Ovary (tissue), 9 donors: ENCODE measurements around the gene ARPC2. TPM values are rescaled to one million over a fixed set of nuclear protein-coding genes. Genes with fewer than 3 reads are reported as not detected.
A peak's percentile ranks its signal among the peaks of the same experiment; 100 is the strongest.

ENCODE experiments used
- DNase-seq, 5 donors: peaks; one replicate each; pipeline ENCODE4 v3.0.0-alpha.2; 2019 to 2020
- H3K27ac ChIP-seq, 2 donors: fragments of 200-600 bp; one replicate each; pipeline versions ENCODE4 v1.5.1 to v1.8.0; 2019 to 2022
- H3K27me3 ChIP-seq: fragments of 200-600 bp; one replicate; pipeline ENCODE4 v1.8.0; 2022
- H3K36me3 ChIP-seq: fragments of 200-600 bp; sonication (generic); one replicate; pipeline ENCODE4 v1.5.1; 2019
- H3K4me1 ChIP-seq: one replicate; pipeline ENCODE4 v1.8.1; 2013; ENCODE audit warnings: mild to moderate bottlenecking, moderate library complexity; ENCODE audit not compliant: insufficient read depth
- H3K4me3 ChIP-seq: fragments of 200-600 bp; sonication (generic); one replicate; pipeline ENCODE4 v1.5.1; 2017
- H3K9me3 ChIP-seq, 2 donors: fragments of 200-600 bp in 1 of 2; sonication (generic) in 1 of 2; one replicate each; pipeline versions ENCODE4 v1.5.1 to v1.8.1; 2013 to 2019; ENCODE audit warnings: mild to moderate bottlenecking in 1 of 2, moderate library complexity in 1 of 2
- EP300 ChIP-seq: sonication (generic); formaldehyde crosslinking; IDR thresholded peaks from one replicate; pipeline ENCODE4 v1.6.1; 2017; ENCODE audit warnings: antibody characterized with exemption
- POLR2A ChIP-seq: fragments of 450-650 bp; IDR thresholded peaks from one replicate; pipeline ENCODE4 v1.6.1; 2017; ENCODE audit warnings: antibody characterized with exemption, mild to moderate bottlenecking, moderate library complexity
- WGBS, 3 donors: extraction: QIAGEN DNeasy Blood & Tissue Kit in 1 of 3; methylation state at CpG; one replicate each; pipeline versions ENCODE4 v1.1.5 to v1.1.7; 2013 to 2017; 5-methylcytosine and 5-hydroxymethylcytosine counted together
- intact Hi-C, 4 donors: fragments of 100-400 bp; cut with DNase I; formaldehyde crosslinking; loops; one replicate each; pipeline versions ENCODE4 v1.11.0 to v1.15.1; 2022 to 2023
- polyA plus RNA-seq, 2 donors: library from polyadenylated mRNA; stranded (reverse); fragments of 200-250 nt in 1 of 2; fragments of 350-450 nt in 1 of 2; fragmentation: Illumina TruSeq in 1 of 2; extraction: RNeasy Lipid Tissue Mini Kit (QIAGEN cat#74804) in 1 of 2; gene quantifications; one replicate each; pipeline ENCODE4 v1.2.3, GENCODE V29; 2013 to 2014
- total RNA-seq, 7 donors: library from RNA; depleted of rRNA in 2 of 7; stranded (reverse); fragments of >200 nt in 2 of 7; fragmentation: NEBNext Ultra II Directional in 3 of 7; extraction: Animal tissue kit (Norgen Biotek cat#: 25700) in 3 of 7; gene quantifications; one replicate each; pipeline versions ENCODE4 v1.1.0 to v1.2.4, GENCODE V29; 2016 to 2023
- TF ChIP-seq, protein P1 (sequence below), 3 donors: fragments of 450-650 bp in 2 of 3; fragments of 200-600 bp in 1 of 3; IDR thresholded peaks; one replicate each; pipeline versions ENCODE4 v1.5.1 to v1.8.0; 2016 to 2022; ENCODE audit warnings: antibody characterized with exemption in 3 of 3, mild to moderate bottlenecking in 1 of 3
- donor health status: DM: no; HTN: no; CAD: no; lungs with moderate emphysema.
- donor health status: DM: no; HTN: no; CAD: no.
- donor health status: Bipolar disorder and iron deficiency.
- donor health status: DM: yes; HTN: yes; CAD: no.
- donor health status: DM: no; HTN: no; CAD: no.
- donor health status: DM: yes; HTN: yes; CAD: no.

Gene ARPC2
- total and polyA plus RNA-seq, 9 donors: 135 to 357 (median 170) TPM

DNA sequence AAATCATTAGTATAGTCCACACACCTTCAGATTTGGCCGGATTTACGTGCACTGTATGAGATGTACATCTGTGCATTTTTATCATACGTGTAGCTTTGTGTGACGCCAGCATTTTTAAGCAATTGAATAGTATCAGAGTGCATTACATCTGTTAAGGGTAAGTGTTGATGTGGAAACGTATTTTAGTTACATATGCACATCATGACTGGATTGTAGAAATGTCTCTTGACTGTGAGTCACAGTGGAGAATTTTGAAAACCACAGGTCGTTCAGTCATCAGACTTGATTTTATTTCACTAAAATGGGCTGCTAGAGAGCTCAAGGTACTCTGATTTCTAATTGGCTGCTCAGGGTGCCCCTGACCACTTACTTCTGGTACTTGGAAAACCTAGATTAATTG lies 38.5 kb downstream of the ARPC2 start:
- no peak overlapping the region for H3K4me3 ChIP-seq
- H3K9me3 ChIP-seq: no peaks in the 10 kb centered on the region
- H3K36me3 ChIP-seq: no peaks in the 10 kb centered on the region
- peaks cover 15% of the 10 kb centered on the region for H3K4me1 ChIP-seq
- no peak overlapping the region for H3K27ac ChIP-seq
- H3K27me3 ChIP-seq: no peaks in the 10 kb centered on the region
- DNase-seq: no peak
- 68 to 87% (median 72%) methylated on average over 6 of the region's 6 CpGs for WGBS, 3 donors
- intact Hi-C loops: no loop called here
- no peak for TF ChIP-seq EP300
- TF ChIP-seq, protein P1, sequence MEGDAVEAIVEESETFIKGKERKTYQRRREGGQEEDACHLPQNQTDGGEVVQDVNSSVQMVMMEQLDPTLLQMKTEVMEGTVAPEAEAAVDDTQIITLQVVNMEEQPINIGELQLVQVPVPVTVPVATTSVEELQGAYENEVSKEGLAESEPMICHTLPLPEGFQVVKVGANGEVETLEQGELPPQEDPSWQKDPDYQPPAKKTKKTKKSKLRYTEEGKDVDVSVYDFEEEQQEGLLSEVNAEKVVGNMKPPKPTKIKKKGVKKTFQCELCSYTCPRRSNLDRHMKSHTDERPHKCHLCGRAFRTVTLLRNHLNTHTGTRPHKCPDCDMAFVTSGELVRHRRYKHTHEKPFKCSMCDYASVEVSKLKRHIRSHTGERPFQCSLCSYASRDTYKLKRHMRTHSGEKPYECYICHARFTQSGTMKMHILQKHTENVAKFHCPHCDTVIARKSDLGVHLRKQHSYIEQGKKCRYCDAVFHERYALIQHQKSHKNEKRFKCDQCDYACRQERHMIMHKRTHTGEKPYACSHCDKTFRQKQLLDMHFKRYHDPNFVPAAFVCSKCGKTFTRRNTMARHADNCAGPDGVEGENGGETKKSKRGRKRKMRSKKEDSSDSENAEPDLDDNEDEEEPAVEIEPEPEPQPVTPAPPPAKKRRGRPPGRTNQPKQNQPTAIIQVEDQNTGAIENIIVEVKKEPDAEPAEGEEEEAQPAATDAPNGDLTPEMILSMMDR (IDR thresholded peaks at IDR 0.05): no peak
- no peak for TF ChIP-seq POLR2A

DNA sequence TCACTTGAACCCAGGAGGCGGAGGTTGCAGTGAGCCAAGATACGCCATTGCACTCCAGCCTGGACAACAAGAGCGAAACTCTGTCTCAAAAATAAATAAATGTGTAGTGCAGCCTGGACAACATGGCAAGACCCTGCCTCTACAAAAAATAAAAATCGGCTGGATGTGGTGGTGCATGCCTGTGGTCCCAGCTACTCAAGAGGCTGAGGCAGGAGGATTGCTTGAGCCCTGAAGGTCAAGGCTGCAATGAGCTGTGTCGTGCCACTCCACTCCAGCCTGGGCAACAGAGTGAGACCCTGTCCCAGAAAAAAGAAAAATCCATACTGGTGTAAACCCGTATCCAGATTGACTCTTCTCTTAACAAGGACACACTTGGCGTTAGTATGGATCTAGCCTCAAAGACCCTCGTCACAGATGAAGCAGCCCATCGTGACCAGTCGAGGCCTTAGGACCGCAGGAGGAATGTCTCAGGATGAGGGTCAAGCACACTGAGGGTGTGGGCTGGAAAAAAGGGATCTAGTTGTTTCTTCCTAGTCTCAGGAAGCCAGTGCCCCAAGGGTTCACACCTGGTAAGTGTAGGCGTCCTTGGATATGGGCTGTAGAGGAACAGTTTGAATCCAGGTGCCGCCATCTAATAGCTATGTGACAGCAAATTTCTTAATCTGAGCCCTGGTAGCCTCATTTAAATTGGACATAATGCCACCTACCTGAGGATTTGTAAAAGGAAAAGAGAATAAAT lies 39.8 kb downstream of the ARPC2 start:
- H3K27me3 ChIP-seq: no peaks in the 10 kb centered on the region
- no peaks in the 10 kb centered on the region for H3K9me3 ChIP-seq
- H3K4me3 ChIP-seq: no peak overlapping the region
- no peaks in the 10 kb centered on the region for H3K36me3 ChIP-seq
- no peak overlapping the region for H3K27ac ChIP-seq
- no peak for DNase-seq
- WGBS, 3 donors: 90 to 91% (median 90%) methylated on average over 13 of the region's 13 CpGs
- TF ChIP-seq POLR2A (no peak), EP300 (no peak)
- peaks cover 17% of the 10 kb centered on the region for H3K4me1 ChIP-seq
- intact Hi-C loops: no loop called here

DNA sequence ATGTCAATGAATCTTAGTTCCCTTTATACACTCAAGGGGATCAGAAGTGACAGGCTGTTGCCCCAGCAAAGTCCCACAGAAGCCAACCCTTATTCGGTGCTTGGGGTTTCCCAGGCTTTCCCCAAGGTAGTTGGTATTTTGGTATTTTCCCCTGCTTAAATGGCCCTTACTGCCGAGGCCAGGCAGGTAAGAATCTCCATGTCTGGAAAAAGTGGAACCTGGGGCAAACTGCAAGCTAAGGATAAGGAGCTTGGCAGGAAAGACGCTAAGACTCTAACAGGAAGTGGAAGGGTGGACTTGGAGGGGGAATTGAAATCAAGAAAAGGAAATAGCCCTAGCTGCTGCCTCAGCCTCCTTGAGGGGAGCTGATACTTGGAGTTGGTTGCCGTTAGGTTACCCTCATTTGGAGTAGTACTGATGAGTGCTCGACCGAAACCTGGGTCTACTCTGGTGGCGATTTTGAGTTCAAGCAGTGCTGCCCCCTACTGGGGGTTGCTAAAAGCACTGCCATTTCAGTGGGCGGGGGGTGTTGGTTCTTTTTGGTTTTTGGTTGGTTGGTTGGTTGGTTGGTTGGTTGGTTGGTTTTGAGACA lies 40.5 kb downstream of the ARPC2 start:
- no peak overlapping the region for H3K4me3 ChIP-seq
- WGBS, 3 donors: 75 to 79% (median 75%) methylated on average over 8 of the region's 8 CpGs
- peaks cover 20% of the 10 kb centered on the region for H3K4me1 ChIP-seq
- intact Hi-C loops: no loop called here
- no peaks in the 10 kb centered on the region for H3K9me3 ChIP-seq
- peak in 1 of 5 donors; percentile 37 for DNase-seq
- peak overlapping the region in 1 of 2 donors; percentile 6 for H3K27ac ChIP-seq
- TF ChIP-seq, protein P1 (IDR thresholded peaks at IDR 0.05): peak in 1 of 3 donors; percentile 8
- TF ChIP-seq POLR2A: no peak
- no peaks in the 10 kb centered on the region for H3K36me3 ChIP-seq
- no peaks in the 10 kb centered on the region for H3K27me3 ChIP-seq

DNA sequence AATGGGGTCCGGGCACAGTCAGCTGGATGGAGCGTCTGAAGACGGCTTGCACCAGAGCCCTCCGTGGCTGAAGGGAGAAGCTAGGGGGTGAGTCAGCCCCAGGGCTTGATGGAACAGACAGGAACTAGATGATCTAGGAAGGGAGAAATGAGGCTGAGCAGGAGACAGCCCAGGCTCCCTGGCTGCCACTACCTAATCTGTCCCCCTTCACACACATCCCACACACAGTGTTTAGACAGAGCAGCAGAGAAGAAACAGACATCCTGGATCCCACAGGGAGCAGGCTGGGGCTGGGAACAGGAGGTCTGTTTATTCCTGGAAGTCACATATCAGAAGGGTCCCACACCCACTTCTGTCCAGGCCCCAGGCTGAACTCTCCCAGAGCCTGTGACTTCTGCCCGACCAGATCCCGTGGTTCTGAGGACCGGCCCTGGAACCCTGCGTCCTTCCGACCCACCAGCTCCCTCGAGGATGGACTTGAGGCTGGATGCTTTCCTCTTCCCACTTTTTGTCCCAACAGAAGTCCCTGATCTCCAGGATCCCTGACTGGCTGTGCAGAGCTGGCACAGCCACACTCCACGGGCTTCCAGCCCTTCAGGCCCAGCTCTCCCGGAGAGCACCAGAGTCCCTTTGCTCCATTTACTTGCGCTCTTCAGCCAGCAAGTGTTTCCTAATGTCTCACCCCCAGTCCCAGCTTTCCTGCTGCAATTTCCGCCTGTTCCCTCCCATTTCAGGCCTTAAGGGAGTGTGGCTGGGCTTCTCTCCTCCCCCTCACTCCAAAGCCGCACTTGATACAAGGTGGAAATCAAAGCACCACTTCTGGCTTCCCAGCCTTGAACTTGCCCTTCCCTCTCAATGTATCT lies 42.3 kb downstream of the ARPC2 start:
- H3K36me3 ChIP-seq: no peaks in the 10 kb centered on the region
- no peaks in the 10 kb centered on the region for H3K27me3 ChIP-seq
- H3K27ac ChIP-seq: peak overlapping the region; percentile 71 to 80
- intact Hi-C loops: no loop called here
- H3K9me3 ChIP-seq: no peaks in the 10 kb centered on the region
- DNase-seq: peak in 4 of 5 donors; percentile 57 to 79 (median 74)
- 3 to 8% (median 5%) methylated on average over 15 of the region's 15 CpGs for WGBS, 3 donors
- peak; percentile 51 for TF ChIP-seq EP300
- TF ChIP-seq POLR2A: peak; percentile 3
- TF ChIP-seq, protein P1 (IDR thresholded peaks at IDR 0.05): peak in 1 of 3 donors; percentile 6
- H3K4me3 ChIP-seq: no peak overlapping the region
- peaks cover 22% of the 10 kb centered on the region for H3K4me1 ChIP-seq
